ENCODE results near the gene ASB15. TPM values are rescaled to one million over a fixed set of nuclear protein-coding genes. Genes with fewer than 3 reads are reported as not detected.
"Not testable (repeated sequence)": the region's sequence is repeated elsewhere in the genome, so short reads cannot be mapped to it uniquely, and the experiment has no call there.

Gene ASB15
- polyA plus RNA-seq, 1 experiment = not detected

GRCh38 chr7:123632808-123633207 is 31.2 kb downstream of the ASB15 start:
- CTCF ChIA-PET = interaction anchor here (6.8 kb wide), 1 partner anchor 232 kb away, joined by 78 read pairs; no protein-coding TSS in a partner anchor
- no peak overlapping the region for H3K27ac ChIP-seq (ENCODE audit: low read depth, low read length)
- H3K9me3 ChIP-seq (ENCODE audit: control insufficient read depth, insufficient read depth, low read length) = no peaks in the 10 kb centered on the region
- DNase-seq (ENCODE audit: low read depth, low spot score) = no peak
- POLR2A ChIA-PET = no interaction called here
- no peak overlapping the region for H3K4me3 ChIP-seq (ENCODE audit: low read depth, low read length)
- TF ChIP-seq, protein P1, sequence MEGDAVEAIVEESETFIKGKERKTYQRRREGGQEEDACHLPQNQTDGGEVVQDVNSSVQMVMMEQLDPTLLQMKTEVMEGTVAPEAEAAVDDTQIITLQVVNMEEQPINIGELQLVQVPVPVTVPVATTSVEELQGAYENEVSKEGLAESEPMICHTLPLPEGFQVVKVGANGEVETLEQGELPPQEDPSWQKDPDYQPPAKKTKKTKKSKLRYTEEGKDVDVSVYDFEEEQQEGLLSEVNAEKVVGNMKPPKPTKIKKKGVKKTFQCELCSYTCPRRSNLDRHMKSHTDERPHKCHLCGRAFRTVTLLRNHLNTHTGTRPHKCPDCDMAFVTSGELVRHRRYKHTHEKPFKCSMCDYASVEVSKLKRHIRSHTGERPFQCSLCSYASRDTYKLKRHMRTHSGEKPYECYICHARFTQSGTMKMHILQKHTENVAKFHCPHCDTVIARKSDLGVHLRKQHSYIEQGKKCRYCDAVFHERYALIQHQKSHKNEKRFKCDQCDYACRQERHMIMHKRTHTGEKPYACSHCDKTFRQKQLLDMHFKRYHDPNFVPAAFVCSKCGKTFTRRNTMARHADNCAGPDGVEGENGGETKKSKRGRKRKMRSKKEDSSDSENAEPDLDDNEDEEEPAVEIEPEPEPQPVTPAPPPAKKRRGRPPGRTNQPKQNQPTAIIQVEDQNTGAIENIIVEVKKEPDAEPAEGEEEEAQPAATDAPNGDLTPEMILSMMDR (IDR thresholded peaks at IDR 0.05; ENCODE audit: low read depth, low read length) = no peak
- no peaks in the 10 kb centered on the region for H3K27me3 ChIP-seq (ENCODE audit: control insufficient read depth, insufficient read depth, low read length)

DNA sequence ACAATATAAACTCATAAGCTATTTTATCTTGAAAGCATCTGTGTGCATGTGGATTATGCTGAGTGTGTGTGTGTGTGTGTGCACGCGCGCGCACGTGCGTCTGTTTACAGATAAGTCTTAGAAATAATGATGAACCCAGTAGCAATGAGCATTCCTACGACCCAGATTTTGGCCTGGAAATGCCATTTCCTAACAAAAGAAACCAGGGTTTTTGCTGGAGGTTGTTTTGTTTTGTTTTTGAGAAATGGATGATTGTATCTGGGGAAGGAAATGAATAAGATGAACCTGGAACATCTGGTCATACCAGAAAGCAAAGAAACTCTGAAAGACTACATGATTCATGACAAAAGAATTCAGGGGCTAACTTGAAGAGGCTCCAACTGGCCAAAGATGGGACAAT is 31.9 kb downstream of the ASB15 start:
- ChIA-PET CTCF (interaction anchor here (6.8 kb wide), 1 partner anchor 232 kb away, joined by 78 read pairs; no protein-coding TSS in a partner anchor), POLR2A (no interaction called here)
- no peak overlapping the region for H3K4me3 ChIP-seq (ENCODE audit: low read depth, low read length)
- no peak overlapping the region for H3K27ac ChIP-seq (ENCODE audit: low read depth, low read length)
- TF ChIP-seq, protein P1 (IDR thresholded peaks at IDR 0.05; ENCODE audit: low read depth, low read length) = no peak
- no peak for DNase-seq (ENCODE audit: low read depth, low spot score)
- H3K27me3 ChIP-seq (ENCODE audit: control insufficient read depth, insufficient read depth, low read length) = peaks cover 2% of the 10 kb centered on the region
- no peaks in the 10 kb centered on the region for H3K9me3 ChIP-seq (ENCODE audit: control insufficient read depth, insufficient read depth, low read length)

GRCh38 chr7:123634011-123634573 is 32.5 kb downstream of the ASB15 start:
- DNase-seq (ENCODE audit: low read depth, low spot score); H3K4me3 ChIP-seq (ENCODE audit: low read depth, low read length); POLR2A ChIA-PET; H3K27me3 ChIP-seq (ENCODE audit: control insufficient read depth, insufficient read depth, low read length); H3K27ac ChIP-seq (ENCODE audit: low read depth, low read length); H3K9me3 ChIP-seq (ENCODE audit: control insufficient read depth, insufficient read depth, low read length): not testable (repeated sequence)
- CTCF ChIA-PET = interaction anchor here (2.6 to 6.8 kb wide), 2 partner anchors 10 to 231 kb away, joined by 12 to 78 read pairs; no protein-coding TSS in a partner anchor

- peaks cover 3% of the 10 kb centered on the region for H3K27me3 ChIP-seq (ENCODE audit: control insufficient read depth, insufficient read depth, low read length)
- H3K9me3 ChIP-seq (ENCODE audit: control insufficient read depth, insufficient read depth, low read length) = no peaks in the 10 kb centered on the region
- no peak overlapping the region for H3K27ac ChIP-seq (ENCODE audit: low read depth, low read length)
- TF ChIP-seq, protein P1 (IDR thresholded peaks at IDR 0.05; ENCODE audit: low read depth, low read length) = peak; percentile 71
- no peak for DNase-seq (ENCODE audit: low read depth, low spot score)
- H3K4me3 ChIP-seq (ENCODE audit: low read depth, low read length) = no peak overlapping the region
- CTCF ChIA-PET = interaction anchor here (0.6 to 6.8 kb wide), 22 partner anchors 9 to 570 kb away, joined by 3 to 78 read pairs (median 4); no protein-coding TSS in a partner anchor
- POLR2A ChIA-PET = no interaction called here
Observed at GRCh38 chr7:123635551-123636359, 34.1 kb downstream of the ASB15 start.

DNA sequence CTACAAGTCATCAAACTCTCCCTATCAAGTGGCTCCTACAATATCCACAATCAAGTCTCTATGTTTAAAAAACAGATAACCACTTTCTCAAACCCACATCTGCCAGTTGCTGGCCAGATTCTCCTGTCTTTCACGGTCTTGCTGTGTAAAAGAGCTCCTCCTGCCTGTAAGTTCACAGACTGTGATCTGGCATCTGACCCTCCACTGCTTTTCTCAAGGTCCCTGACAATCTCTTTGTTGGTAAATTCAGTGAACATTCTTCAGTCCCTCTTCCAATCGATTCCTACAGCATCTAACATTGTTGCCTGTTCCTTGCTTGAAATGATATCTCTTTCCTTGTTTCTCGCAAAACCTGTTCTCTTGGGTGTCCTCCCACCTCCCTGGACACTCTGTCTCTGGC is 35.6 kb downstream of the ASB15 start:
- no peak for DNase-seq (ENCODE audit: low read depth, low spot score)
- TF ChIP-seq, protein P1 (IDR thresholded peaks at IDR 0.05; ENCODE audit: low read depth, low read length) = no peak
- ChIA-PET CTCF (interaction anchor here (0.7 to 6.8 kb wide), 8 partner anchors 42 to 234 kb away, joined by 3 to 78 read pairs (median 8); no protein-coding TSS in a partner anchor), POLR2A (no interaction called here)
- H3K27me3 ChIP-seq (ENCODE audit: control insufficient read depth, insufficient read depth, low read length) = peaks cover 3% of the 10 kb centered on the region
- no peak overlapping the region for H3K27ac ChIP-seq (ENCODE audit: low read depth, low read length)
- H3K9me3 ChIP-seq (ENCODE audit: control insufficient read depth, insufficient read depth, low read length) = no peaks in the 10 kb centered on the region
- no peak overlapping the region for H3K4me3 ChIP-seq (ENCODE audit: low read depth, low read length)
